ENCODE results near the gene GNA14.
A peak's percentile ranks its signal among the peaks of the same experiment; 100 is the strongest.

Gene GNA14

DNA sequence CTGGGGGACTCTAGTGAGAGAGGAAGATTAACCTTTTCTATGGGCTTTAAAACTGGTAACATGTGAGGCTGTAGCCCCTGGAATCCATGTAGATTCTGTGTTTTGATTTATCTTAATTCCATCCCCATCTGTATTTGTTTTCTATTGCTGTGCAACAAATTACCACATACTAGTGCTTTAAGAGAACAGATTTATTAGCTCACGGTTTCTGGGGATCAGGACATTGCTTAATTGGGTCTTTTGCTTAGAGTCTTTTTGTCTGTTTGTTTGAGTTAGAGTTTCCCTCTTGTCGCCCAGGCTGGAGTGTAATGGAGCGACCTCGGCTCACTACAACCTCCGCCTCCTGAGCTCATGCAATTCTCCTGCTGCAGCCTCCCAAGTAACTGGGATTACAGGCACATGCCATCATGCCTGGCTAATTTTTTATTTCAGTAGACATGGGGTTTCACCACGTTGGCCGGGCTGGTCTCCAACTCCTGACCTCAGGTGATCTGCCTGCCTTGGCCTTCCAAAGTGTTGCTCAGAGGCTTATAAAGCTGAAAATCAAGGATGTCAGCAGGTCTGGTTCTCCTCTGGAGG lies 29.9 kb upstream of the GNA14 start:
- TF ChIP-seq, protein P1, sequence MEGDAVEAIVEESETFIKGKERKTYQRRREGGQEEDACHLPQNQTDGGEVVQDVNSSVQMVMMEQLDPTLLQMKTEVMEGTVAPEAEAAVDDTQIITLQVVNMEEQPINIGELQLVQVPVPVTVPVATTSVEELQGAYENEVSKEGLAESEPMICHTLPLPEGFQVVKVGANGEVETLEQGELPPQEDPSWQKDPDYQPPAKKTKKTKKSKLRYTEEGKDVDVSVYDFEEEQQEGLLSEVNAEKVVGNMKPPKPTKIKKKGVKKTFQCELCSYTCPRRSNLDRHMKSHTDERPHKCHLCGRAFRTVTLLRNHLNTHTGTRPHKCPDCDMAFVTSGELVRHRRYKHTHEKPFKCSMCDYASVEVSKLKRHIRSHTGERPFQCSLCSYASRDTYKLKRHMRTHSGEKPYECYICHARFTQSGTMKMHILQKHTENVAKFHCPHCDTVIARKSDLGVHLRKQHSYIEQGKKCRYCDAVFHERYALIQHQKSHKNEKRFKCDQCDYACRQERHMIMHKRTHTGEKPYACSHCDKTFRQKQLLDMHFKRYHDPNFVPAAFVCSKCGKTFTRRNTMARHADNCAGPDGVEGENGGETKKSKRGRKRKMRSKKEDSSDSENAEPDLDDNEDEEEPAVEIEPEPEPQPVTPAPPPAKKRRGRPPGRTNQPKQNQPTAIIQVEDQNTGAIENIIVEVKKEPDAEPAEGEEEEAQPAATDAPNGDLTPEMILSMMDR (conservative IDR thresholded peaks at IDR 0.05; ENCODE audit: low read length): no peak
- no peak overlapping the region for H3K4me3 ChIP-seq (ENCODE audit: low read length)
- peak; percentile 34 for DNase-seq (ENCODE audit: low read depth)

GRCh38 chr9:77677397-77677796 lies 29.3 kb upstream of the GNA14 start:
- H3K4me3 ChIP-seq (ENCODE audit: low read length): no peak overlapping the region
- DNase-seq (ENCODE audit: low read depth): no peak
- TF ChIP-seq, protein P1 (conservative IDR thresholded peaks at IDR 0.05; ENCODE audit: low read length): no peak

DNA sequence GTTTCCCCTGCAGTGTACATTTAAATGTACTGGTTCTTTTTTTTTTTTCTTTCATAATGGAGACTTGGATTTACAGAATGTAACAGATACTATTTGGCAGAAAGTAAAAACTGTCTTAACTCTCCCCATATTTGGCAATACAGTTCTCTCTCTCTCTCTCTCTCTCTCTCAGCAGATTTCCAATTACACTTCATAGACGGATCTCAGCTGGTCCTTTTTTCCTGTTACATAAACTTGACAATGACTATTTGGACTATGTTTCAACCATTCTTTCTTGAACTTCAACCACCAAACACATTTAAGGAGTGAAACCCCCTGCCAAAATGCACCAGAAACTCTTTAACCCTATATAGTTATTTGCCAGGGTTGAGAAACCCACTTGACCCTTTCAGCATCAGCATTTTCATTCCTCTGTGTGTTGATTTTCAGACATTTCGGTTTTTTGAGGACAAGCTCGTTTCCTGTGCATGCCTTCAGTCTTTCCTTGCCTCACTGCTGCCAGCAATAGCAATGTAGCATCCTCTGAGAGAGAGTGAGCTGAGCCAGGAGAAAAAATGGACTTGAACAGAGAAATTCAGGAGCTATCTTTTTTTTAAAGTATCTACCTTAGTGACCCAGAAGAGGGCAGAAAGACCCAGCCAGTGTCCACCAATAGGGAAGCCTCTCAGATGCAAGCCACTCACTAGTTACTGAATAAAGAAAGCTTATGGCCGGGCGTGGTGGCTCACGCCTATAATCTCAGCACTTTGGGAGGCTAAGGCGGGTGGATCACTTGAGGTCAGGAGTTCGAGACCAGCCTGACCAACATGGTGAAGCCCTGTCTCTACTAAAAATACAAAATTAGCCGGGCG lies 26.0 kb upstream of the GNA14 start:
- H3K4me3 ChIP-seq (ENCODE audit: low read length): no peak overlapping the region
- DNase-seq (ENCODE audit: low read depth): peak; percentile 20
- TF ChIP-seq, protein P1 (conservative IDR thresholded peaks at IDR 0.05; ENCODE audit: low read length): no peak

DNA sequence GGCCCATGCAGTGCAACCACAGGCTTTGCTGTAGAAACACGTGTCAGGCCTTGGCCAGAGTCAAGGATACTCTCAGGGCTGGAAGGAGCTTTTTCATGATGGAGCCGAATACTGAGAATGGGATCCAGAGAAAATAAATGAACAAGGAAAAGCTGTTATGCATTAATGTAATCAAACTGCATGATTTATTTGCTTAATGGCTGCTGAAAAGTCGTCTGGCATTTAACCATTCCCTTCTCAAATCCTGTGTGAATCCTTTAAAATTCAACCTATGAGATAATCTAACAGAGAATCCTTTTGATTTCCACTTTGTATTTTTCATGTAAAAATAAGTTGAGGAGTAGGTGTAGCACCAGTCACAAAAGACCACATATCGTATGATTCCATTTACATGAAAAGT lies 24.1 kb upstream of the GNA14 start:
- no peak overlapping the region for H3K4me3 ChIP-seq (ENCODE audit: low read length)
- DNase-seq (ENCODE audit: low read depth): no peak
- TF ChIP-seq, protein P1 (conservative IDR thresholded peaks at IDR 0.05; ENCODE audit: low read length): no peak

DNA sequence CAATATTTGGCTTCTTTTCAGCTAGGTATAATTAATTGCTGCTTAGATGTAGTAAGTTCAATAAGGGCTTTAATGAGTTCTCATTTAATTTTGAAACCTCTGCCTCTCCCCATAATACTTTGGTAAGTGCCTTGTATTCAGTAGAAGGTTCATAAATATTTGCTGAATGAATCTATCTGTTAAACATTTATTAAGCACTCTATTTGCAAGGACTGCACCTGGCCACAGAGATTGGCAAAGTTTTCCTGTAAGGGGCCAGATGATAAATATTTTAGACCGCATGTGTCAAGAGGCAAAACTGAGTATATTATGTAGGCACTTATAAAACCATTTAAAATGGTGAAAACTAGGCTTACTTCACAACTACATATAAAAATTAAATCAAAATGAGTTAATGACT lies 19.0 kb upstream of the GNA14 start:
- TF ChIP-seq, protein P1 (conservative IDR thresholded peaks at IDR 0.05; ENCODE audit: low read length): no peak
- no peak for DNase-seq (ENCODE audit: low read depth)

GRCh38 chr9:77663754-77664153 lies 15.6 kb upstream of the GNA14 start:
- TF ChIP-seq, protein P1 (conservative IDR thresholded peaks at IDR 0.05; ENCODE audit: low read length): no peak
- no peak for DNase-seq (ENCODE audit: low read depth)
- no peak overlapping the region for H3K4me3 ChIP-seq (ENCODE audit: low read length)

More for the DNA sequence above, 19.0 kb upstream of the GNA14 start:
- no peak overlapping the region for H3K4me3 ChIP-seq (ENCODE audit: low read length)

DNA sequence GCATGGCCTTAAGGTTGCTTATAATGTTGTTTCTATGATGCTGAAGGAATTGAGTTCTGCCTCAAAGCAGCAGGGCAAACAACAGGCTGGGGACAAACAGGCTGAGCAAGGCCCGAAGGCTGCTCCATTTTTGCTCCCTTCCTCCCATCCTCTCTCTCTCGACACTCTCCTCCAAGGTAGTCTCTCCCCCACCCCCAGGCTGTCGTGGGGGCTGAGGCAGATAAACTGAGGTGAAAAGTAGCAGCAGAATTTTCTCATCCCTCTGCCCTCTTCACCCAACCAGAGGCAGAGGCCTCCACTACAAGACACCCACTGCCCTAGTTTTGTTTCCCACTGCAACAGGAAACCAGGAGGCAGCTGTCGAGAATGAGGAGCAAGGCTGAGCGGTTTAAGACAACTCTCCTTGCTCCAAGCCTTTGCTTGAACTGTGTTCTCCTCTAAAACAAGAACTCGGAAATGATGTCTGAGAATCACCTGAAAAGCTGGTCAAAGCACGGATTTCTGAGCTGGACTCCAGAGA lies 13.5 kb upstream of the GNA14 start:
- TF ChIP-seq, protein P1 (conservative IDR thresholded peaks at IDR 0.05; ENCODE audit: low read length): no peak
- no peak overlapping the region for H3K4me3 ChIP-seq (ENCODE audit: low read length)
- DNase-seq (ENCODE audit: low read depth): no peak

All from AG10803 (cell line).